CD4-positive, CD25-positive, alpha-beta regulatory T cell (primary cell): Measurements from ENCODE around the gene CLRN1. TPM values are rescaled to one million over a fixed set of nuclear protein-coding genes. Genes with fewer than 3 reads are reported as not detected.

ENCODE experiments used
- ATAC-seq, 2 donors: fragments of 150-1000 bp; cut with Tn5 transposase; one replicate each; pipeline ENCODE4 v1.10.0; 2021; ENCODE audit warnings: low read depth in 2 of 2, moderate number of reproducible peaks in 2 of 2, moderate library complexity in 1 of 2
- DNase-seq, 3 donors: peaks; one replicate each; pipeline versions ENCODE4 v3.0.0 to v3.0.0-alpha.2; 2012 to 2022; ENCODE audit warnings: mixed read lengths in 1 of 3
- H3K27ac ChIP-seq: one replicate; pipeline ENCODE4 v1.7.0; 2013; ENCODE audit warnings: mild to moderate bottlenecking, low read length; ENCODE audit not compliant: insufficient read depth, poor library complexity, severe bottlenecking
- H3K27me3 ChIP-seq: one replicate; pipeline ENCODE4 v1.7.0; 2013; ENCODE audit warnings: low read length; ENCODE audit not compliant: control insufficient read depth, insufficient read depth
- H3K36me3 ChIP-seq: one replicate; pipeline ENCODE4 v1.7.0; 2013; ENCODE audit warnings: mild to moderate bottlenecking, low read length, moderate library complexity; ENCODE audit not compliant: control insufficient read depth, insufficient read depth
- H3K4me1 ChIP-seq: 2 replicates; pipeline ENCODE4 v1.7.0; 2013; ENCODE audit warnings: mild to moderate bottlenecking, low read length; ENCODE audit not compliant: insufficient read depth, control insufficient read depth, poor library complexity, severe bottlenecking
- H3K4me3 ChIP-seq: one replicate; pipeline ENCODE4 v1.7.0; 2013; ENCODE audit warnings: low read depth, mild to moderate bottlenecking, low read length, moderate library complexity
- H3K9me3 ChIP-seq, 2 experiments: 1 replicate in 1 of 2; 2 replicates in 1 of 2; pipeline ENCODE4 v1.7.0; 2013; ENCODE audit warnings: low read length in 2 of 2, mild to moderate bottlenecking in 1 of 2, moderate library complexity in 1 of 2; ENCODE audit not compliant: control insufficient read depth in 2 of 2
- H3K27ac Mint-ChIP-seq, 3 donors: one replicate each; pipeline ENCODE4 v1.8.0; 2020 to 2022; ENCODE audit warnings: mild to moderate bottlenecking in 3 of 3, mixed read lengths in 3 of 3, moderate library complexity in 2 of 3
- H3K27me3 Mint-ChIP-seq: one replicate; pipeline ENCODE4 v1.8.0; 2022; ENCODE audit warnings: mild to moderate bottlenecking, mixed read lengths
- H3K36me3 Mint-ChIP-seq: one replicate; pipeline ENCODE4 v1.8.0; 2020; ENCODE audit warnings: mixed read lengths
- H3K4me1 Mint-ChIP-seq, 4 donors: one replicate each; pipeline ENCODE4 v1.8.0; 2020 to 2022; ENCODE audit warnings: mixed read lengths in 4 of 4, mild to moderate bottlenecking in 1 of 4
- H3K4me3 Mint-ChIP-seq, 4 donors: one replicate each; pipeline ENCODE4 v1.8.0; 2020 to 2022; ENCODE audit warnings: mild to moderate bottlenecking in 4 of 4, mixed read lengths in 4 of 4, moderate library complexity in 3 of 4
- H3K9me3 Mint-ChIP-seq, 7 donors: one replicate each; pipeline ENCODE4 v1.8.0; 2020 to 2022; ENCODE audit warnings: mixed read lengths in 7 of 7, mild to moderate bottlenecking in 3 of 7, moderate library complexity in 2 of 7
- polyA plus RNA-seq, 4 donors: library from polyadenylated mRNA; unstranded; fragments of 300-500 nt; fragmentation: Illumina TruSeq; gene quantifications; one replicate each; pipeline ENCODE4 v1.2.3, GENCODE V29; 2021
- total RNA-seq: library from RNA; stranded (reverse); gene quantifications from one replicate; pipeline ENCODE4 v1.2.3, GENCODE V29; 2022

CLRN1 gene
- total and polyA plus RNA-seq, 5 donors from 2014 or later = not detected

GRCh38 chr3:150956376-150956775 lies 16.2 kb downstream of the CLRN1 start:
- peaks cover 19% of the 10 kb centered on the region for H3K27me3 Mint-ChIP-seq
- H3K36me3 Mint-ChIP-seq = no peaks in the 10 kb centered on the region
- Histone ChIP-seq H3K27ac (no peak overlapping the region), H3K9me3 (no peaks in the 10 kb centered on the region), H3K36me3 (no peaks in the 10 kb centered on the region), H3K4me3 (no peak overlapping the region), H3K27me3 (peaks cover 9% of the 10 kb centered on the region), H3K4me1 (no peaks in the 10 kb centered on the region)
- no peak overlapping the region for H3K27ac Mint-ChIP-seq
- ATAC-seq = no peak
- no peak for DNase-seq
- no peaks in the 10 kb centered on the region for H3K4me1 Mint-ChIP-seq
- peaks cover 0 to 2% (median 0%) of the 10 kb centered on the region in 7 donors for H3K9me3 Mint-ChIP-seq
- no peak overlapping the region for H3K4me3 Mint-ChIP-seq

GRCh38 chr3:150951923-150952322 lies 20.6 kb downstream of the CLRN1 start:
- H3K27ac ChIP-seq = no peak overlapping the region
- H3K27me3 Mint-ChIP-seq = peaks cover 13% of the 10 kb centered on the region
- H3K27me3 ChIP-seq = no peaks in the 10 kb centered on the region
- H3K4me1 Mint-ChIP-seq = no peaks in the 10 kb centered on the region
- peaks cover 0 to 5% (median 2%) of the 10 kb centered on the region in 7 donors for H3K9me3 Mint-ChIP-seq
- H3K4me3 ChIP-seq = no peak overlapping the region
- ATAC-seq = no peak
- no peak overlapping the region for H3K27ac Mint-ChIP-seq
- DNase-seq = no peak
- no peaks in the 10 kb centered on the region for H3K36me3 ChIP-seq
- no peaks in the 10 kb centered on the region for H3K36me3 Mint-ChIP-seq
- H3K9me3 ChIP-seq = no peaks in the 10 kb centered on the region
- no peaks in the 10 kb centered on the region for H3K4me1 ChIP-seq
- H3K4me3 Mint-ChIP-seq = no peak overlapping the region

GRCh38 chr3:150945226-150946032 lies 27.1 kb downstream of the CLRN1 start:
- H3K27me3 ChIP-seq = peaks cover 2% of the 10 kb centered on the region
- H3K9me3 ChIP-seq = no peaks in the 10 kb centered on the region
- no peak for DNase-seq
- no peaks in the 10 kb centered on the region for H3K36me3 Mint-ChIP-seq
- no peak overlapping the region for H3K4me3 ChIP-seq
- no peaks in the 10 kb centered on the region for H3K4me1 ChIP-seq
- ATAC-seq = no peak
- H3K27me3 Mint-ChIP-seq = peaks cover 22% of the 10 kb centered on the region
- H3K9me3 Mint-ChIP-seq = peaks cover 0 to 5% (median 2%) of the 10 kb centered on the region in 7 donors
- peak overlapping the region in 1 of 3 donors; percentile 21 for H3K27ac Mint-ChIP-seq
- H3K27ac ChIP-seq = no peak overlapping the region
- H3K36me3 ChIP-seq = no peaks in the 10 kb centered on the region
- no peak overlapping the region for H3K4me3 Mint-ChIP-seq
- no peaks in the 10 kb centered on the region for H3K4me1 Mint-ChIP-seq

- no peak overlapping the region for H3K4me3 Mint-ChIP-seq
- H3K9me3 ChIP-seq = no peaks in the 10 kb centered on the region
- peaks cover 5% of the 10 kb centered on the region for H3K27me3 ChIP-seq
- H3K4me1 ChIP-seq = no peaks in the 10 kb centered on the region
- DNase-seq (no peak), ATAC-seq (no peak)
- H3K9me3 Mint-ChIP-seq = peaks cover 0 to 3% (median 2%) of the 10 kb centered on the region in 7 donors
- peaks cover 42% of the 10 kb centered on the region for H3K27me3 Mint-ChIP-seq
- no peak overlapping the region for H3K4me3 ChIP-seq
- H3K27ac ChIP-seq = no peak overlapping the region
- no peak overlapping the region for H3K27ac Mint-ChIP-seq
- no peaks in the 10 kb centered on the region for H3K36me3 ChIP-seq
- no peaks in the 10 kb centered on the region for H3K4me1 Mint-ChIP-seq
- H3K36me3 Mint-ChIP-seq = no peaks in the 10 kb centered on the region
Measured at GRCh38 chr3:150942221-150942620, 30.3 kb downstream of the CLRN1 start.

GRCh38 chr3:150936693-150937092 lies 35.8 kb downstream of the CLRN1 start:
- peaks cover 22% of the 10 kb centered on the region for H3K27me3 Mint-ChIP-seq
- no peaks in the 10 kb centered on the region for H3K9me3 ChIP-seq
- ATAC-seq (no peak), DNase-seq (no peak)
- no peaks in the 10 kb centered on the region for H3K36me3 ChIP-seq
- no peak overlapping the region for H3K4me3 ChIP-seq
- H3K27ac ChIP-seq = no peak overlapping the region
- H3K27me3 ChIP-seq = peaks cover 9% of the 10 kb centered on the region
- H3K36me3 Mint-ChIP-seq = no peaks in the 10 kb centered on the region
- peaks cover 0 to 10% (median 0%) of the 10 kb centered on the region in 7 donors for H3K9me3 Mint-ChIP-seq
- H3K4me1 ChIP-seq = no peaks in the 10 kb centered on the region
- H3K4me1 Mint-ChIP-seq = no peaks in the 10 kb centered on the region
- H3K4me3 Mint-ChIP-seq = no peak overlapping the region
- no peak overlapping the region for H3K27ac Mint-ChIP-seq

- Histone ChIP-seq H3K9me3 (no peaks in the 10 kb centered on the region), H3K4me1 (no peaks in the 10 kb centered on the region), H3K27me3 (peaks cover 12% of the 10 kb centered on the region), H3K4me3 (no peak overlapping the region), H3K27ac (no peak overlapping the region), H3K36me3 (no peaks in the 10 kb centered on the region)
- Mint-ChIP-seq H3K36me3 (no peaks in the 10 kb centered on the region), H3K4me3 (no peak overlapping the region), H3K4me1 (no peaks in the 10 kb centered on the region), H3K9me3 (peaks cover 0 to 10% (median 0%) of the 10 kb centered on the region in 7 donors), H3K27ac (no peak overlapping the region), H3K27me3 (peaks cover 11% of the 10 kb centered on the region)
- no peak for ATAC-seq
- no peak for DNase-seq
Measured at GRCh38 chr3:150933473-150933995, 39.0 kb downstream of the CLRN1 start.

GRCh38 chr3:150931745-150932144 lies 40.8 kb downstream of the CLRN1 start:
- Histone ChIP-seq H3K27me3 (peaks cover 14% of the 10 kb centered on the region), H3K4me1 (no peaks in the 10 kb centered on the region), H3K36me3 (no peaks in the 10 kb centered on the region), H3K27ac (no peak overlapping the region), H3K9me3 (no peaks in the 10 kb centered on the region), H3K4me3 (no peak overlapping the region)
- Mint-ChIP-seq H3K27ac (no peak overlapping the region), H3K4me1 (no peaks in the 10 kb centered on the region), H3K9me3 (peaks cover 0 to 9% (median 0%) of the 10 kb centered on the region in 7 donors), H3K36me3 (no peaks in the 10 kb centered on the region), H3K27me3 (peaks cover 2% of the 10 kb centered on the region), H3K4me3 (no peak overlapping the region)
- DNase-seq (no peak), ATAC-seq (no peak)

GRCh38 chr3:150930839-150931238 lies 41.7 kb downstream of the CLRN1 start:
- DNase-seq (no peak), ATAC-seq (no peak)
- H3K27ac Mint-ChIP-seq = no peak overlapping the region
- H3K4me3 Mint-ChIP-seq = no peak overlapping the region
- no peaks in the 10 kb centered on the region for H3K9me3 ChIP-seq
- no peak overlapping the region for H3K27ac ChIP-seq
- H3K4me1 Mint-ChIP-seq = no peaks in the 10 kb centered on the region
- H3K36me3 ChIP-seq = no peaks in the 10 kb centered on the region
- no peak overlapping the region for H3K4me3 ChIP-seq
- H3K27me3 Mint-ChIP-seq = peaks cover 5% of the 10 kb centered on the region
- peaks cover 14% of the 10 kb centered on the region for H3K27me3 ChIP-seq
- H3K9me3 Mint-ChIP-seq = no peaks in the 10 kb centered on the region
- H3K36me3 Mint-ChIP-seq = no peaks in the 10 kb centered on the region
- H3K4me1 ChIP-seq = no peaks in the 10 kb centered on the region
